H1 (cell line): ENCODE measurements around the gene ACTA2. TPM values are rescaled to one million over a fixed set of nuclear protein-coding genes. Genes with fewer than 3 reads are reported as not detected.

ENCODE experiments used
- CTCF ChIA-PET: fragments of 300-600 bp; sonication (Branson Sonifier 250); formaldehyde crosslinking; loops from one replicate; lab custom pipeline; 2021; ENCODE audit not compliant: partially characterized antibody; lab: Charles Lee
- POLR2A ChIA-PET: fragments of 300-600 bp; sonication (Branson Sonifier 250); formaldehyde crosslinking; loops from one replicate; lab custom pipeline; 2021; ENCODE audit warnings: inconsistent platforms; ENCODE audit not compliant: partially characterized antibody; lab: Charles Lee
- DNase-seq, 2 experiments: peaks; one replicate each; pipeline versions ENCODE4 v3.0.0 to v3.0.0-alpha.2; 2010 to 2022; ENCODE audit warnings: low spot score in 2 of 2, low read depth in 1 of 2, mixed read lengths in 1 of 2
- FAIRE-seq: peaks from 2 replicates; lab custom pipeline; 2011; peaks lifted over from hg19 to GRCh38; lab: Jason Lieb, UNC
- H2AFZ ChIP-seq: 2 replicates; pipeline ENCODE4 v1.8.1; 2012; ENCODE audit warnings: low read length, inconsistent platforms
- H2AK5ac ChIP-seq: 2 replicates; pipeline ENCODE4 v1.6.1; 2013; ENCODE audit warnings: low read depth, low read length
- H2BK120ac ChIP-seq: replicated peaks from 2 replicates; pipeline ENCODE3; 2013; ENCODE audit warnings: low read depth, low read length, inconsistent platforms
- H2BK12ac ChIP-seq: 2 replicates; pipeline ENCODE4 v1.6.1; 2013; ENCODE audit warnings: low read depth, low read length
- H2BK15ac ChIP-seq: 2 replicates; pipeline ENCODE4 v1.6.1; 2013; ENCODE audit warnings: low read length
- H2BK20ac ChIP-seq: 2 replicates; pipeline ENCODE4 v1.6.1; 2013; ENCODE audit warnings: low read length
- H2BK5ac ChIP-seq: 2 replicates; pipeline ENCODE4 v1.6.1; 2013; ENCODE audit warnings: low read depth, low read length
- H3K14ac ChIP-seq: 2 replicates; pipeline ENCODE4 v1.6.1; 2013; ENCODE audit warnings: inconsistent platforms; ENCODE audit not compliant: insufficient read length
- H3K18ac ChIP-seq: 2 replicates; pipeline ENCODE4 v1.6.1; 2013; ENCODE audit warnings: low read length; ENCODE audit errors: extremely low read depth
- H3K23ac ChIP-seq: 2 replicates; pipeline ENCODE4 v1.6.1; 2013; ENCODE audit warnings: inconsistent platforms; ENCODE audit not compliant: insufficient read length
- H3K23me2 ChIP-seq: 2 replicates; pipeline ENCODE4 v1.6.1; 2013; ENCODE audit warnings: low read depth, low read length
- H3K27ac ChIP-seq: 2 replicates; pipeline ENCODE4 v1.6.1; 2011; ENCODE audit warnings: low read depth, low read length, inconsistent platforms
- H3K27me3 ChIP-seq, 4 experiments: replicated peaks in 1 of 4; 1 replicate in 1 of 4; 2 replicates in 3 of 4; pipeline versions ENCODE4 v1.6.1 to v1.8.1; 2011 to 2013; ENCODE audit warnings: low read length in 3 of 4, mild to moderate bottlenecking in 3 of 4, inconsistent platforms in 2 of 4, mixed read lengths in 2 of 4, moderate library complexity in 1 of 4; ENCODE audit not compliant: control insufficient read depth in 3 of 4, insufficient read depth in 3 of 4; ENCODE audit errors: extremely low read depth in 1 of 4
- H3K36me3 ChIP-seq, 4 experiments: 2 replicates each; pipeline versions ENCODE4 v1.6.1 to v1.8.1; 2011 to 2013; ENCODE audit warnings: mild to moderate bottlenecking in 4 of 4, low read length in 3 of 4, moderate library complexity in 2 of 4, control low read depth in 1 of 4, inconsistent platforms in 1 of 4; ENCODE audit not compliant: insufficient read depth in 4 of 4, control insufficient read depth in 2 of 4
- H3K4ac ChIP-seq: replicated peaks from 2 replicates; pipeline ENCODE3; 2013; ENCODE audit warnings: low read length, low read depth, mixed read lengths, inconsistent platforms; ENCODE audit not compliant: insufficient read length
- H3K4me1 ChIP-seq, 4 experiments: replicated peaks in 1 of 4; 1 replicate in 1 of 4; 2 replicates in 3 of 4; pipeline versions ENCODE4 v1.6.1 to v1.8.1; 2011 to 2013; ENCODE audit warnings: low read length in 3 of 4, inconsistent platforms in 2 of 4, mixed read lengths in 1 of 4; ENCODE audit not compliant: insufficient read depth in 4 of 4, control insufficient read depth in 3 of 4
- H3K4me2 ChIP-seq, 2 experiments: 2 replicates each; pipeline versions ENCODE4 v1.6.1 to v1.8.1; 2011 to 2013; ENCODE audit warnings: low read depth in 2 of 2, low read length in 2 of 2, control low read depth in 1 of 2, inconsistent platforms in 1 of 2, mild to moderate bottlenecking in 1 of 2; ENCODE audit not compliant: insufficient read depth in 1 of 2
- H3K4me3 ChIP-seq, 4 experiments: fragments of 200-600, 300-600 bp in 1 of 4; sonication (generic), shearing (Covaris generic), sonication (Bioruptor Twin) in 1 of 4; 2 replicates each; pipeline versions ENCODE4 v1.5.1 to v1.8.1; 2011 to 2016; ENCODE audit warnings: low read length in 4 of 4, low read depth in 3 of 4, control low read depth in 2 of 4, inconsistent platforms in 2 of 4, mild to moderate bottlenecking in 2 of 4, mixed read lengths in 1 of 4, moderate library complexity in 1 of 4; ENCODE audit not compliant: insufficient read depth in 2 of 4; ENCODE audit errors: extremely low read depth in 1 of 4
- H3K56ac ChIP-seq: replicated peaks from 2 replicates; pipeline ENCODE3; 2013; ENCODE audit warnings: low read depth, mild to moderate bottlenecking, mixed read lengths, low read length, inconsistent platforms; ENCODE audit not compliant: insufficient read length
- H3K79me1 ChIP-seq: 2 replicates; pipeline ENCODE4 v1.6.1; 2013; ENCODE audit warnings: low read depth, low read length, control low read depth
- H3K79me2 ChIP-seq, 2 experiments: 2 replicates each; pipeline versions ENCODE4 v1.6.1 to v1.8.1; 2012 to 2013; ENCODE audit warnings: low read length in 2 of 2, mild to moderate bottlenecking in 2 of 2, inconsistent platforms in 1 of 2; ENCODE audit not compliant: insufficient read depth in 2 of 2, control insufficient read depth in 1 of 2
- H3K9ac ChIP-seq, 4 experiments: replicated peaks in 1 of 4; 1 replicate in 1 of 4; 2 replicates in 3 of 4; pipeline versions ENCODE4 v1.6.1 to v1.8.1; 2011 to 2013; ENCODE audit warnings: low read depth in 3 of 4, low read length in 3 of 4, control low read depth in 2 of 4, mild to moderate bottlenecking in 2 of 4, moderate library complexity in 2 of 4, inconsistent platforms in 1 of 4; ENCODE audit errors: extremely low read depth in 1 of 4
- H3K9me3 ChIP-seq, 2 experiments: 2 replicates each; pipeline versions ENCODE4 v1.6.1 to v1.8.1; 2012 to 2013; ENCODE audit warnings: mild to moderate bottlenecking in 2 of 2, moderate library complexity in 2 of 2, control low read depth in 1 of 2, inconsistent platforms in 1 of 2, low read depth in 1 of 2, low read length in 1 of 2, mixed read lengths in 1 of 2; ENCODE audit not compliant: insufficient read depth in 2 of 2
- H4K20me1 ChIP-seq, 2 experiments: replicated peaks in 1 of 2; 2 replicates each; pipeline versions ENCODE3 to v1.8.1; 2011 to 2013; ENCODE audit warnings: inconsistent platforms in 2 of 2, low read length in 2 of 2, mild to moderate bottlenecking in 1 of 2; ENCODE audit not compliant: insufficient read depth in 2 of 2, control insufficient read depth in 1 of 2
- H4K5ac ChIP-seq: 2 replicates; pipeline ENCODE4 v1.6.1; 2013; ENCODE audit warnings: low read length, low read depth, mixed read lengths, inconsistent platforms; ENCODE audit not compliant: insufficient read length
- H4K8ac ChIP-seq: 2 replicates; pipeline ENCODE4 v1.8.0; 2013; ENCODE audit warnings: mild to moderate bottlenecking, moderate library complexity, low read length, inconsistent platforms; ENCODE audit not compliant: insufficient read depth; ENCODE audit errors: extremely low read depth
- H4K91ac ChIP-seq: replicated peaks from 2 replicates; pipeline ENCODE3; 2013; ENCODE audit warnings: low read length, mixed read lengths, inconsistent platforms; ENCODE audit not compliant: insufficient read length
- SIRT6 ChIP-seq: IDR thresholded peaks from one replicate; pipeline ENCODE4 v1.7.1; 2012; ENCODE audit warnings: low read length, inconsistent platforms
- WGBS, 2 experiments: shearing (Covaris generic) in 1 of 2; methylation state at CpG; one replicate each; pipeline versions ENCODE4 v1.1.6 to v1.1.7; 2013 to 2015; ENCODE audit warnings: low lambda C conversion rate in 2 of 2, mixed read lengths in 2 of 2, inconsistent platforms in 1 of 2, low coverage in 1 of 2, missing lambda C conversion rate in 1 of 2; ENCODE audit not compliant: insufficient replicate concordance in 2 of 2, insufficient coverage in 1 of 2, insufficient read length in 1 of 2; ENCODE audit errors: extremely low coverage in 1 of 2, missing lambda C conversion rate in 1 of 2; 5-methylcytosine and 5-hydroxymethylcytosine counted together
- polyA plus RNA-seq, 7 experiments: library from polyadenylated mRNA; depleted of rRNA in 3 of 7; stranded (reverse) in 5 of 7; unstranded in 2 of 7; fragments of >200 nt in 5 of 7; fragments of 200-250 nt in 2 of 7; gene quantifications; 1 replicate in 5 of 7; 2 replicates in 1 of 7; 4 replicates in 1 of 7; pipeline versions ENCODE4 v1.2.1 to v1.2.3, GENCODE V29; 2011 to 2013; ENCODE audit warnings: missing spikeins in 2 of 7, mixed read lengths in 2 of 7
- total RNA-seq: library from RNA; stranded (reverse); fragmentation: NEBNext Ultra II Directional; extraction: Animal tissue kit (Norgen Biotek cat#: 25700); gene quantifications from 2 replicates; pipeline ENCODE4 v1.2.1, GENCODE V29; 2021

The ACTA2 gene
- total and polyA plus RNA-seq, 2 of the 8 experiments (the other 6 are each of a cell fraction or from before 2014, with no cell fraction given): 3.5 to 8.9 TPM

DNA sequence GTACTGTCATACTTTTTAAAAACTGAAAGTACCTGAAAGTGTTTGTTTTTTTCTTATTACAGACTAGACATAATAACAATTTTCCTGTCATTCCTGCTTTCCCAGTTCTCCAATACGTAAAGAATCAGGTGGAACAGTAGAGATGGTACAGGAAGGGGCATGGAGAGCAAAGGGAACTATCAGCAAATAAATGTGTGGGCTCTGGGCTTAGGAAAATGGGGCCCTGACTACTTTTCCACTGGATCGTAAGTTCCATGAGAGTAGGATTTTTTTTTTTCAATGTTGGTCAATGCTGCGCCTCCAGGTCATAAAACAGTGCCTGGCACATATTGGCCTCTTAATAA, 22.8 kb upstream of the ACTA2 start:
- H3K27me3 ChIP-seq: no peaks in the 10 kb centered on the region
- no peaks in the 10 kb centered on the region for H3K9me3 ChIP-seq
- H4K20me1 ChIP-seq: no peaks in the 10 kb centered on the region
- H3K23ac ChIP-seq: no peak overlapping the region
- no peak overlapping the region for H4K91ac ChIP-seq
- H3K36me3 ChIP-seq: no peaks in the 10 kb centered on the region
- H3K4me1 ChIP-seq: no peaks in the 10 kb centered on the region
- H2AK5ac ChIP-seq: no peak overlapping the region
- H3K4ac ChIP-seq: no peak overlapping the region
- H3K23me2 ChIP-seq: no peaks in the 10 kb centered on the region
- 94% methylated on average over 3 of the region's 3 CpGs; no CpG with 5 or more reads in 1 of the 2 experiments for WGBS, 2 experiments
- H3K27ac ChIP-seq: no peak overlapping the region
- H2BK5ac ChIP-seq: no peak overlapping the region
- H4K5ac ChIP-seq: no peak overlapping the region
- no peak overlapping the region for H2BK120ac ChIP-seq
- DNase-seq (no peak), FAIRE-seq (no peak)
- POLR2A ChIA-PET: interaction anchor here (0.7 kb wide), 1 partner anchor 301 kb away, joined by 7 read pairs; no protein-coding TSS in a partner anchor
- H2BK20ac ChIP-seq: no peak overlapping the region
- H4K8ac ChIP-seq: no peak overlapping the region
- H3K4me2 ChIP-seq: no peak overlapping the region
- no peak overlapping the region for H2AFZ ChIP-seq
- CTCF ChIA-PET: interaction anchor here (1.1 to 1.7 kb wide), 3 partner anchors 12 to 42 kb away, joined by 3 to 6 read pairs (median 4); no protein-coding TSS in a partner anchor
- no peak overlapping the region for H2BK12ac ChIP-seq
- no peak overlapping the region for H3K4me3 ChIP-seq
- no peak overlapping the region for H3K14ac ChIP-seq
- H3K79me2 ChIP-seq: no peaks in the 10 kb centered on the region
- TF ChIP-seq SIRT6: no peak
- TF ChIP-seq, all 59 proteins: peak for 0
- no peak overlapping the region for H3K18ac ChIP-seq
- no peak overlapping the region for H2BK15ac ChIP-seq
- H3K79me1 ChIP-seq: no peaks in the 10 kb centered on the region
- H3K9ac ChIP-seq: no peak overlapping the region
- no peak overlapping the region for H3K56ac ChIP-seq
